Stimulated activated CD8-positive, alpha-beta memory T cell treated with anti-CD3 and anti-CD28 coated beads, Interleukin-12 subunit alpha, Interleukin-12 subunit beta, amount 100 ng/mL, for 24 hours (primary cell): ENCODE results near the gene DTNB.
"Not testable (repeated sequence)": the region's sequence is repeated elsewhere in the genome, so short reads cannot be mapped to it uniquely, and the experiment has no call there.

Experiments used
- DNase-seq: peaks from one replicate; pipeline ENCODE4 v3.0.0-alpha.2; 2020; ENCODE audit errors: extremely low read depth

DTNB gene

DNA sequence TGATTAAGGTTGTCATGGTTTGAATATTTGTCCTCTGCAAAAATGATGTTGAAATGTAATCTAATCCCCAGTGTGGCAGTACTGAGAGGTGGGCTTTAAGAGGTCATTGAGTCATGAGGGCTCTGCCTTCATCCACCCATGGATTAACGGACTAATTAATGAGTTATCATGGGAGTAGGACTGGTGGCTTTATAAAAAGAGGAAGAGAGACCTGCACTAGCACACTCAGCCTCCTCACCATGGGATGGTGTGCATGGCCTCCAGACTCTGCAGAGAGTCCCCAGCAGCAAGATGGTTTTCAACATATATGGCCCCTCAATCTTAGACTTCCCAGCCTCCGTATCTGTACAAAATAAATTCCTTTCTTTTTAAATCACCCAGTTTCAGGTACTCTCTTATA is 41.0 kb downstream of the DTNB start:
- DNase-seq: no peak

DNA sequence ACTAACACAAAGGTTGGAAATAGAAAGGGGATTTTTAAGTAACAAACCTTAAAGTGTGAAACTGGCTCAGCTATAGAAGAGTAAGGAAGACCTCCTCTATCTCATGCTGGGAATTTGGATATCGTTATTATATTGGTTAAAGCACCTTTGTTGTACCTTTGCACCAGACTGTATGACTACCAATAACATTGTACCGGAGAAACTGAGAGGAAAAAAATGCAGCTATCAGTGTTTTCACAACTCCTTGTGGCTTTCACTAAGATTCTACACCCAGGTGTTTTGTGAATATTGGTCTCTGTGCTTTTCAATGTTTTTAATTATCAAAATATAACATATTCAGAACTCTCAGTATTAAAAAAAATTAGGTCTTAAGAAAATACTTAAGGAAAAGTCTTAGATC is 48.7 kb downstream of the DTNB start:
- no peak for DNase-seq

DNA sequence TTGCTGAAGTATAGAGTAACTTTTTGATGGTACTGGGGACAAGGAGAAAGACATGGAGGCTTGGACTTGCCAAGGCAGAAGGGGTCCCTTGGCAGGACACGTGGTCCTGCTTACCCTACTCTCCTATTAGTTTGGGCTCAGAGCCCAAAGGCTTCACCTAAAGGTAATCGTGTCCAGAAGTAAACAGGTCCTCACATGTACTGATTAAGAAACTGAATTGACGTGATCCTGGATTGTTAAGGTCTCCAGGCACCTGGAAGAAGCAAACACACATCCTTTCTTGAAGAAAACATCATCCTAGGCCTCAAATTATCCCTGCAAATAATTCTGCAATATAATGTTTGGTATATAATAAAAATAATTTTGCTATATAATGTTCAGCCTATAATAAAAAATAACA is 50.0 kb downstream of the DTNB start:
- no peak for DNase-seq

DNA sequence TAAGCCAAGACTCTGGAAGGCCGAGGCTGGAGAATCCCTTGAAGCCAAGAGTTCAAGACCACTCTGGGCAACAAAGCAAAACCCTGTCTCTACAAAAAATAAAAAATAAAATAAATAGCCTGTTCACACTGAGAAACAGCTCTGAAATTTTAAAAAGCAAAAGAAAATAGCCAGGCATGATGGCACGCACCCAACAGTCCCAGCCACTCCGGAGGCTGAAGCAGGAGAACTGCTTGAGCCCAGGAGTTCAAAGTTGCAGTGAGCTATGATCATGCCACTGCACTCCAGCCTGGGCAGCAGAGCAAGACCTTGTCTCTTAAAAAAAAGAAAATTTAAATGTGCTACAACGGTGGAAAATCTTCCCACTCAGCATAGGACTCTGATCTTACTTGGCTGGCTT is 52.7 kb downstream of the DTNB start:
- DNase-seq: no peak

DNA sequence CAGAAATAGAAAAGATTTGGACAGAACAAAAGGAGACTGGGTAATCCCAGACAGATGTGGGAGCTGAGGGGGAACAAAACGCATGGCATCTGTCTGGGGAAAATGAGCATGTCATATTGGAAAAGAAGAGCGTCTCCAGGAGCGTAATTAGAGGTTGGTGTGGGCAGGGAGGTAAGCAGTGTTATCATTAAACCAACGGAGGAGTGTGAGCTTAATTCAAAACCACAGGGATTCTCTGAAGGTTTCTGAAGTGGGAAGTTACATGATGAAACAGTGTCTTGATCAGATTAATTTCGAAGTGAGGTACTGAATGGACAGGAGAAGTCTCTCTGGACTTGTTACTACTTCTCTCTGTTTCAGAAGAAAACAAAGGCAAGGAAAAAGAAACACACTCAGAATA is 53.3 kb downstream of the DTNB start:
- no peak for DNase-seq

DNA sequence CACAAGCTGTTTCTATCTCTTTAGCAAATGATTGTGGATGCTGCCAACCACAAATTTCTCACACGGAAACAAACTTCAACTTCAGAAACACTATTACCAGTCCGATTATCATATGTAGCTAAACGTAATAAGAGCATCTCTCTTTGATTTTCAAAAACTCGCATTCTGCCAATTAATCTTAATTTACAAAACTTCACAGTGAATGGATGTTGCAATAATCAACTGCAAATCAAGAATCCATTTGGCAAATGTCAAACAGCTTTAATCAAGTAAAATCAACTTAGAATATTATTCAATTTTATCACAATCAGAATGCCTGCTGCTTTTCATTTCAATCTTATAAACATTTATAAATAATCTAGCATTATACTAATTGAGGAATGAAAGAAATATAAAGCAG is 54.2 kb downstream of the DTNB start:
- DNase-seq: no peak

DNA sequence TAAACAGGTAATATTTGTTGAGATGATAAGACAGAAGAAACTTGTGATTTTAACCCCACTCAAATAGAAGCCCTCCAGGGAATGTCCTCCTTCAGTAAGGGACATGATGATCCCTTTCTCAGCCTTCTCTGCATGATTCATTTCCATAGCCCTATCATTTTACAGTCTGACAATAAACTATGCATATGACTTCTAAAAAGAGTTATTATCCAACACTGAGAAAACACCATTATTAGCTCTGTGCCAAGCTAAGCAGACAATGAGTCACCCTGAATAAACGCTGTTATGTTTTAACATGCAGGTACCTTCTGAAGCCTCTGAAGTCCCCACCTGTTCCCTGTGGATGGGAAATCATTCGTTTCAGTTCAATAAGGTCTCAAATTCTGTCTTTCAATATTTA is 54.7 kb downstream of the DTNB start:
- DNase-seq: no peak

DNA sequence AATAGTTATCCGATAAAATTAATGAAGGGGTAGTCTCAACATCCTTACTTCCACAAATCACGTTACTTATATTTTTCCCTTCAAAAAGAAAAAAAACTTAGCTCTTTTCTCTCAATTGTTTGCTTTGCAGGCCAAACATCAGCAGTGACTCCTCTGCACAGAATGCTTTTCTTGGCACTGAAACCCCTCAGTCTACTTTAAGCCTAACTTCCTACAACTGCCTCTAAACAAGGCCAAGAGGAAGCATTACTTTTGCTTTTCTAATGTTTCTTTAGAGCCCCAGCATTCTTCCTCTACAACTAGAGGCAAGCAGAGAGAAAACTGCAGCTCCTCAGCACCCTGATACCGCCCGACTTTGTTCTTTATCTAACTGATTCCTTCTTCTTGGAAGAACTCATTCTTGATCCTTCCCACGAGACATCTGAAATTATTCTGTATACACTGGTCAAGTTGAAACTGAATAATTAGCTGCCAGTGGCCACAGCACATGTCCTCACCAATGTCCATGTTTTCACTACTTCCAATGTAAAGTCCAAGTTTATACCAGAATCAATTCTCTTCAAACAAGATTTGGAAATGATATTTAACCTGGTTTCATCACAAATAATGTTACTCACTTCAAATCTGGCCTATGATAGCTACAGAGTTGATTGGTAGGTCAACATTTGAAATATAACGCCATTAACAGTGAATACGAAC is 55.3 kb downstream of the DTNB start:
- no peak for DNase-seq

DNA sequence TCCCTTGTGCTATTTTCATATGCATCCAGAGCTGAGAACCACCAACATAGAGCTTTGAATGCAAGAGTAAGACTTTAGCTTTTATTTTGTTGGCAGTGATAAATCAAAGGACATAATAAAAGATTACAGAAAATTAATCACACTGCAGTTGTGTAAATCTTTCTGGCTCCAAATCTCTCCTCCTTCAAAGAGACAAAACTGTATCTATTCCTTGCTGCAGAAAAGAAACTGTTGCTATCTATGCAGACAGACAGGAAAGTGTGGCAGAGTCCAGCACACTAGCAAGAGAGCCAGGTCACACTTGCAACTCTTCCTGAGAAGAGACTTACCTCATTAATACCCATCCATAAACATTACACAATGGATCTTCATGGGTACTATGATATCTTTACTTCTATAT is 57.5 kb downstream of the DTNB start:
- DNase-seq: no peak

DNA sequence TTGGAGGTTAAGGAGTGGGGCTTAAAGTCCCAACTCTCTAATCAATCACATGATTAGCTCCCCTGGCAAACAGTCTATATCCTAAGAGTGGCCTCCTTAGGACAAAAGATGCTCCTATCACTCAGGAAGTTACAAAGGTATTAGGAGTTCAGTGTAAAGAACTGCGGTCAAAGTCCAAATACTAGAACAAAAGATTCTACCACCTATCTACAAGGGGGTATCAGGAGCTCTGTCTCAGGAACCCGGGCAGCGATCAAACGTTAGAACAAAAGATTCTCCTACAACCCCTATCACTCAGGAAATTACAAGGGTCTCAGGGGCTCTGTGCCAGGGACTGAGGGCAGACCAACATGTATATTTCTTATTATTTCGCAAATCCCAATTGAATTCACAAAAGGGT is 58.0 kb downstream of the DTNB start:
- no peak for DNase-seq

DNA sequence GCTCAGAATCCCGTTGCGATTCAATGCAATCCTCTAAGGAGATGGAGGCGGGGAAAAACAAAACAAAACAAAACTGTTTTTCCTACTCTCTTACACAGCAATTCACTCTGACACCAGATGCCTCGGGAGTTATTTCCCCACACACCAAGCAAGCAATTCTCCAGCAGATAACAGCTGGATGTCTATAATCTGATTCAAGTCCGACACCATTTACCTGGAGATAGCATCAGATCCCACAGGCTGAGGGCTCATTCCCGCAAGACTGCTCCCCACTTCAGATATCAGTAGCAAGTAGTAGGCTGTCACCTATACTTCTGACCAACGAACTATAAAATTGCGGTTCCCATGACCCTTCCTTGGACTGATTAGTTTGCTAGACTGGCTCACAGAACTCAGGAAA is 58.7 kb downstream of the DTNB start:
- DNase-seq: no peak

DNA sequence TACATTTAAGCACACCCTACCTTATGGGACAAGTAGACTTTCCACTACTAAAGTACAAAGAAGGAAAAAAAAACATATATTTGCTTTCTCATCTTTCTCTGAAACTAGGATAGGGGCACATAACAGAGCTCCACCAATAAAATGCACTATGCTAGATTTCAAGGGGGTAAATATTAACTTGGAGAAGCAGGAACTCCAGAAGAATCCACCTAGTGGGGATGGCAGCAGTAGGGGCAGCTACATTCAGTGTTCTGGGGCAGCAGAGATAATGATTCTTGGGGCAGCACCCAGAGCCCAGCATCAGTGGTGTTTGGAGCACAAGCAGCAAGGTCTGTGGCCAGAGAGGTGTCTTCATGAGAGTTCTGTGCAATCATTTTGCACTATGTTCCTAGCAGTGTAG is 64.7 kb downstream of the DTNB start:
- DNase-seq: no peak

DNA sequence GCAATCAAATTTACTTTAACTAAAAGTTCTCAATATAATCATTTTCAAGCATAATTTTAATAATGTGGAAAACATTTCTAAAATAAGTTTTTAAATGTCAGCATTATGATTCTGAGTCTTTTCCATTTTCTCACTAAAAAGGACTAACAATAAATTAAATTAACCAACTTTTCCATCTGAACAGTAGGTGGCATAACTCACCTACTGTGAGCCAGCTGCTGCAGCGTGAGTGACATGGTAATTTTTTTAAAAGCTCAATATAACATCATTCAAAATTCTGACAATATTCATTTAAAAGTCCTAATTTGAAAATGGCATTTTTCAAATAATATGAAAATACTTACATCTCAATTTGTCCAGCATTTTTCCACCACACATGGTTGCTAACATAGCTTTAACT is 66.5 kb downstream of the DTNB start:
- DNase-seq: no peak

DNA sequence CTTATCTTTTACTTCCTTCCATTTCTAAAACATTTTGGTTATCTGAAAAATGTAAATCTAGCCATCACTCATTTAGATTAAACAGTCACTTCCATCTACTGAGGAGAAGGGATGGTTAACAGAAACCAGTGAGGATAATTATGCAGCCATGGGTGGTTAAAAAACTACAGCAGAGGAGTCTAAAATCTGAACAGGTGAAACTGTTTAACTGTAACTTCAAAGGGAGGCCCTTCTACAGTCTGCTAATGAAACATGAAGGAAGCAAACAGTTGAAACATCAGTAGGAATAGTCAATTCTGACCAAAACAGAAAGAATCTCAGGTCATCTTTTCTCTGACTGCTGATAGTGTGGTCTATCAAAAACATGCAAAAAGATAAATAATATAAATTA is 71.0 kb downstream of the DTNB start:
- no peak for DNase-seq

DNA sequence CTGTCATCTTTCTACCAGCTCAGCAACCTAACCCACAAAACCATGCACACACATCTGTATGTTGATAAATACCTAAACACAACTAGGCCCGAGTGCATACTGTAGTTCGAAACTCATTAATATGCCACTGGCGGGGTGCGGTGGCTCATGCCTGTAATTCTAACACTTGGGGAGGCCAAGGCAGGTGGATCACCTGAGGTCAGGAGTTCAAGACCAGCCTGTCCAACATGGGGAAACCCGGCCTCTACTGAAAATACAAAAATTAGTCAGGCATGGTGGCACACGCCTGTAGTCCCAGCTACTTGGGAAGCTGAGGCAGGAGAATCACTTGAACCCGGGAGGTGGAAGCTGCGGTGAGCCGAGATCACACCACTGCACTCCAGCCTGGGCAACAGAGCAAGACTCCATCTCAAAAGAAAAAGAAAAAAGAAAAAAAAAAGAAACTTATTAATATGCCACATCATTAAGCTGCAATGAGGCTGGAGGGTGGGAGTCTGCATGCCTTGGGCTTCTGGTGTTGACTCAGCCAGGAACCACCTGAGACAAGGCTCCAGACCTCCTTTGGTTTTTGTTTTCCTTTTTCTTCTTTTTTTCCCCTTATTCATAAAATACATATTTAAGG is 71.6 kb downstream of the DTNB start:
- not testable (repeated sequence) for DNase-seq

DNA sequence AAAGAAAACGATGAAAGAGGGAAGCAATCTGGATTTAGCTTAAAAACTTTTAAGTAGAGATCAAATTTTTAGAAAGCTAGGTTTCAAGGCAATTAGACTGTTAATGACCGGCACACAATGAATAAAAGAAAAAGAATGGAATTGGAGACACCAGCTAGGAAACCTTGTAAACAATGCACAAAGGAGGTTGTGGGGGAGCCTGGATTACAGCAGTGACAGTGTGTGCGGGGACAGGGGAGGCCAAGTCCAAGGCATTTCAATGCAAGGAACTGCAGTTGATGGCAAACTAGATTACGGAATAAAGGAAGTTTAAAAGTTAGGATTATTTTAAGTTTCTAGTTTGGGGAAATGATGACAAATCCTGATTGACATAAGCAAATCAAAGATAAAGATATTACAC is 74.5 kb downstream of the DTNB start:
- no peak for DNase-seq

DNA sequence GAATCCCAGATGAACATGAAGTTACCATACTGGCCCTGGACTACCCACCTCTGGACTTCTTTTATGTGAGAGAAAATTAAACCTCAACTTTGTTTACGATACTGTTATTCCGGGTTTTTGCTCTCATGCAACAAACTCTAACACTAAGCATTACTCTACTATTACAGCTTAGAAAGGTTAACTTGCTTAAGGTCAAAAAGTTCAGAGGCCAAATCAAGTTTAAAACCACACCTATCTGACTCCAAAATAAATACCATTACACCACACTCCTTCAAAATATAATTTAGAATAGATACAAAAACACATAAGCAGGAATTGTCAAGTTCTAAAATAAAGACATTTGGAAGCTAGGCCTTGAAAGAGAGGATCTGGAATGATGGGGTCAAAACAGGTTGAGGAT is 75.0 kb downstream of the DTNB start:
- no peak for DNase-seq

DNA sequence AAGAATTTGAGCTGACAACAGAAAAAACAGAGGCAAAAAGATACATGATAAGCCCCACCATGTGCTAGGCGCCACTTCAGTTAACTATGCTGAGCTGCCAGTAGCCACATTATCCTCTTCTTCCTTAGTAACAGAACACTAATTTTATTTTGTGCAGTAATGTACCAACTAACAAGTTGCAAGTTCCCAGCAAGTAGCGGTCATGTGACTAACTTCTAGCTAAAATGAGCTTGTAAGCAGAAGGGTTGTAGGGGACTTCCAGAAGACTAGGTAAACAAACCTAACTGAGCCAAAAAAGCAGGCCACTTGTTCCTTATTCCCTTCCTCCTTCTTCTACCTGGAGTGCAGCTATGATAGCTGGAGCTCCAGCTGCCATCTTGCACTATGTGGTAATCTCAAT is 75.5 kb downstream of the DTNB start:
- DNase-seq: no peak

DNA sequence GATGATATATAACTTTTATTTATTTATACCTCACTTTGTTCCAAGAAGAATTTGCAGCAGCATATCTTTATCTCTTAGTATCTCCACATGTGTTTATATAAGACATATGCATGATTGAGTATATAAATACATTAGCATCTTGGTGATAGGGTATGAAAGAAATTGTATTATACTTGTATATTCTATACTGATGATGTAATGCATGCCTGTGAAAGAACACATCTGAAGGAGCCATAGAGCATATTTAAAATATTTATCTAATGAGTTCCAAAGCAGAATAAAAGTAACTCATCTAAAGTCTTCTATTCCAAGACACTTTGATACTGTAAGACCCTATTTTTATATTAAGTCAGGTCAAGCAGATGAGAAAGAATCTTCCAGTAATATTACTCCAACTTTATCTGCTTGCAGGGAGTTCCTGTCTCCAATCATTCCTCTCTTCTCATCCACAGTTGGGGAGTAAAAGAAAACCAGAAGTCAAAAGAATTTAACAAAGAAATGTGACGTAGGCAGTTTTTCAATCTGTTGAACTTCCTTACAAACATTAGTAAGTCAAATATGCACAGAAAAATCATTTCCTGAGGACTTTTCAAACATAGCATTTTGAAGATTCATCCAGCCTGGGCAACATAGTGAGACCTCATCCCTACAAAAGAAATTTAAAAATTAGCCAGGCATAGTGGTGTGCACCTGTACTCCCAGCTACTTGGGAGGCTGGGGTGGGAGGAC is 76.7 kb downstream of the DTNB start:
- DNase-seq: no peak

DNA sequence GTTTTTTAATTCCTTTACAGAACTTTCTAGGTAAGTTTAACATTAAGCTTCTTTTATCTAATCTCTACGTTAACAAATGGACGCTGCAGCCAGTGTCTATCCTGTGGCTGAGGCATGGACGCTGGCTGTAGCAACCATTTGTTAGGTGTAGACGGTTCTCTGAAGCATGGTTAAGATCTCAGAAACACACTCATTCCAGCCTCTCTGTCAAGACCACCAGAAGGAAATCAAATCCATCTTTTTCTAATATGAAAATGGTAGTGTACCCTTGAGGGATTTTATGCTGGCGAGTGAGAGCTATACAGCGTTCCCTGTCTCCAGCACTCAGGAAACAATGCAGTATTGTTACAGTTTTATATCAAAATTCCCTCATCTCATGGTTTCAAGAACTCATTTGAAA is 78.0 kb downstream of the DTNB start:
- DNase-seq: no peak

DNA sequence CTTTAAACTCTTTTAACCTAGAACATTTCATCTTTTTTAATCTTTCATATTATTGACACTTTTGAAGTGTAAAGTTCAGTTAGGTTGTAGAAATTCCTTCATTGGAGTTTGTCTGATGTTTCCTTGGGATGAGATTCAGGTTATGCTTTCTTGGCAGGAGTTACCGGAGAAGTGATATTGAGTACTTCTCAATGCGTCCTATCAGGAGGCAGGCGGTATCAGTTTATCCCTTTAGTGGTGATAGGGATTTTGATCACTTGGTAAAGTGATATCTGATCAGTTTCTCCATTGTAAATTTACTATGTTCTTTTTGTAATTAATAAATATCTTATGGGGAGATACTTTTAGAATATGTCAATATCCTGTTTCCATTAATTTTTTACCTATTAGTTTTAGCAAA is 78.4 kb downstream of the DTNB start:
- no peak for DNase-seq

DNA sequence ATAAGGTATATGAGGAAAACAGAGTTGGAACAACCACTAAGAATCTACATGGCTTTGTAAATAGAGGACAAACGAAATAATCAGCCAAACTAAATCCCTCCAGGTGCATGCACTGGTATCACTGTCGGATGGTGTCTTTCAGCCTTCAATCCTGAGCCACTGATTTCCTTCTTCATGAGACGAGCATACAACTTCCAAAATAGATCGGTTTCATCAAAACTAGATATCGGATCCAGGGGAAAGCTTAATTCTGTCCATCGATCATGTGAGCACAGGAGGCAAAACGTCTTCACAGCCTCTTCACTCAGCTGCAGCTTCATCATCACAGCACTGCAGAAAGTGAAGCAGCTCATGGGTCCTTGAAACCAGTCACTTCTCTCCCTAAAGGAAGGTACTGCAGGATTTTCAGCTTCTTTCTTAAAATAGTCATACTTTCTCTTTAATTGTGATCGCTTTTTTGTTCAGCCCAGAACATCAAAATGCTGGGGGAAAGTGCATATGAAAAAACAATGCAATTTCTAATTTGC is 80.5 kb downstream of the DTNB start:
- DNase-seq: no peak

DNA sequence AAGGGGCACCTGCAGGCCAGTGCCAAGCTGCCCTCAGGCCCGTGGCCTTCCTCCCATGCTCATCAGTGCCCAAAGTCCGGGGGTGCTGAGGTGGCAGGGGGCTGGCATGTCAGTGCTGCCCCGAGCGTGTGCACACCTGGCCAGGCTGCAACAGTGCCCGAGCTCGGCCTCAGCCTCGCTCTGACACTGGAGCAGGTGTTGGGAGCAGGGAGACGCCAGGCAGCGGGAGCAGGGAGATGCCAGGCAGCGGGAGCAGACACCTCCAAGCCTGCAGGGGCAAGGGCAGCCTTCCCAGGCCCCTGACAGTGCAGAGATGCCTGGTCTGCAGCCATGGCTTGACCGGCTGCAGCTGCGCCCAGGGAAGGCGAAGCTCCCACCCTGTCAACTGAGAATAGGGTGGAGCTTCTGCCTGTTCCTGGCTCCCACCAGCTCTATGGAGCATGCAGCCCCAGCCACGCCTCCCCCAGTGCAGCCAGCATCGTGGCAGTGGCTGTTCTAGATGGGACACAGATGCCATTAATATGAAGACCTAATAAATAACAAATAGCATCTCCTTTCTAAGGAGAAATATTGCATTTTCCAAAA is 82.4 kb downstream of the DTNB start:
- DNase-seq: no peak
